ENCODE measurements around the gene FTSJ3.
"Not testable (repeated sequence)": the region's sequence is repeated elsewhere in the genome, so short reads cannot be mapped to it uniquely, and the experiment has no call there.

Gene FTSJ3, protein sequence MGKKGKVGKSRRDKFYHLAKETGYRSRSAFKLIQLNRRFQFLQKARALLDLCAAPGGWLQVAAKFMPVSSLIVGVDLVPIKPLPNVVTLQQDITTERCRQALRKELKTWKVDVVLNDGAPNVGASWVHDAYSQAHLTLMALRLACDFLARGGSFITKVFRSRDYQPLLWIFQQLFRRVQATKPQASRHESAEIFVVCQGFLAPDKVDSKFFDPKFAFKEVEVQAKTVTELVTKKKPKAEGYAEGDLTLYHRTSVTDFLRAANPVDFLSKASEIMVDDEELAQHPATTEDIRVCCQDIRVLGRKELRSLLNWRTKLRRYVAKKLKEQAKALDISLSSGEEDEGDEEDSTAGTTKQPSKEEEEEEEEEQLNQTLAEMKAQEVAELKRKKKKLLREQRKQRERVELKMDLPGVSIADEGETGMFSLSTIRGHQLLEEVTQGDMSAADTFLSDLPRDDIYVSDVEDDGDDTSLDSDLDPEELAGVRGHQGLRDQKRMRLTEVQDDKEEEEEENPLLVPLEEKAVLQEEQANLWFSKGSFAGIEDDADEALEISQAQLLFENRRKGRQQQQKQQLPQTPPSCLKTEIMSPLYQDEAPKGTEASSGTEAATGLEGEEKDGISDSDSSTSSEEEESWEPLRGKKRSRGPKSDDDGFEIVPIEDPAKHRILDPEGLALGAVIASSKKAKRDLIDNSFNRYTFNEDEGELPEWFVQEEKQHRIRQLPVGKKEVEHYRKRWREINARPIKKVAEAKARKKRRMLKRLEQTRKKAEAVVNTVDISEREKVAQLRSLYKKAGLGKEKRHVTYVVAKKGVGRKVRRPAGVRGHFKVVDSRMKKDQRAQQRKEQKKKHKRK

GRCh38 chr17:63827002-63827800 lies at the start of gene FTSJ3, which contains the start of gene PSMC5:
TSS of gene FTSJ3 (minus strand) at chr17:63827663. CDS start at chr17:63826902, 761 bp downstream.
TSS of gene PSMC5 (plus strand) at chr17:63827431. CDS start at chr17:63827491, 60 bp downstream.
- TF ChIP-seq EGR1 (IDR thresholded peaks at IDR 0.05) (peak; percentile 91), USF1 (IDR thresholded peaks at IDR 0.05) (no peak), TAF1 (IDR thresholded peaks at IDR 0.05; ENCODE audit: low read depth) (peak; percentile 84), TEAD4 (IDR thresholded peaks at IDR 0.05) (peak; percentile 80), EP300 (IDR thresholded peaks at IDR 0.05; ENCODE audit: borderline replicate concordance) (no peak), ZBTB7A (IDR thresholded peaks at IDR 0.05; ENCODE audit: low read depth) (0 out of 2 replicates have a peak, but pooled peaks have one; percentile 8), CEBPB (IDR thresholded peaks at IDR 0.05) (no peak), FOXM1 (IDR thresholded peaks at IDR 0.05; ENCODE audit: borderline replicate concordance, low read depth) (no peak), NFIC (IDR thresholded peaks at IDR 0.05) (0 out of 2 replicates have a peak, but pooled peaks have one; percentile 8), TCF12 (IDR thresholded peaks at IDR 0.05; ENCODE audit: low read depth) (no peak), REST (IDR thresholded peaks at IDR 0.05; ENCODE audit: low read depth) (no peak), RAD21 (IDR thresholded peaks at IDR 0.05; ENCODE audit: low read depth) (no peak), YY1 (IDR thresholded peaks at IDR 0.05; ENCODE audit: low read depth) (peak; percentile 99), CREB1 (IDR thresholded peaks at IDR 0.05; ENCODE audit: low read depth) (peak; percentile 61; the same call in 1 of the 2 replicates)
- TF ChIP-seq, protein P1, sequence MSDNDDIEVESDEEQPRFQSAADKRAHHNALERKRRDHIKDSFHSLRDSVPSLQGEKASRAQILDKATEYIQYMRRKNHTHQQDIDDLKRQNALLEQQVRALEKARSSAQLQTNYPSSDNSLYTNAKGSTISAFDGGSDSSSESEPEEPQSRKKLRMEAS (IDR thresholded peaks at IDR 0.05): peak; percentile 82

- TF ChIP-seq CREB1 (IDR thresholded peaks at IDR 0.05; ENCODE audit: low read depth); USF1 (IDR thresholded peaks at IDR 0.05); TAF1 (IDR thresholded peaks at IDR 0.05; ENCODE audit: low read depth): not testable (repeated sequence)
These were observed 46.1 kb upstream of the FTSJ3 start, which contains the start of gene CSH2 for GRCh38 chr17:63873577-63873976. TSS of gene CSH2 (minus strand) at chr17:63873677. CDS start at chr17:63873614, 63 bp downstream.

GRCh38 chr17:63859257-63859656 lies 31.8 kb upstream of the FTSJ3 start:
- TF ChIP-seq REST (IDR thresholded peaks at IDR 0.05; ENCODE audit: low read depth) (no peak), CEBPB (IDR thresholded peaks at IDR 0.05) (no peak), YY1 (IDR thresholded peaks at IDR 0.05; ENCODE audit: low read depth) (no peak), EGR1 (IDR thresholded peaks at IDR 0.05) (no peak), ZBTB7A (IDR thresholded peaks at IDR 0.05; ENCODE audit: low read depth) (no peak), CREB1 (IDR thresholded peaks at IDR 0.05; ENCODE audit: low read depth) (no peak), NFIC (IDR thresholded peaks at IDR 0.05) (no peak), RAD21 (IDR thresholded peaks at IDR 0.05; ENCODE audit: low read depth) (no peak), EP300 (IDR thresholded peaks at IDR 0.05; ENCODE audit: borderline replicate concordance) (no peak), TEAD4 (IDR thresholded peaks at IDR 0.05) (no peak), TCF12 (IDR thresholded peaks at IDR 0.05; ENCODE audit: low read depth) (no peak), TAF1 (IDR thresholded peaks at IDR 0.05; ENCODE audit: low read depth) (no peak), USF1 (IDR thresholded peaks at IDR 0.05) (no peak), FOXM1 (IDR thresholded peaks at IDR 0.05; ENCODE audit: borderline replicate concordance, low read depth) (no peak)
- TF ChIP-seq, protein P1 (IDR thresholded peaks at IDR 0.05): no peak

- TF ChIP-seq TCF12 (IDR thresholded peaks at IDR 0.05; ENCODE audit: low read depth) (no peak), CREB1 (IDR thresholded peaks at IDR 0.05; ENCODE audit: low read depth) (no peak), RAD21 (IDR thresholded peaks at IDR 0.05; ENCODE audit: low read depth) (no peak), YY1 (IDR thresholded peaks at IDR 0.05; ENCODE audit: low read depth) (no peak)
- TF ChIP-seq, protein P1 (IDR thresholded peaks at IDR 0.05): no peak
These were observed 27.7 kb upstream of the FTSJ3 start for GRCh38 chr17:63855185-63855584.
